ENCODE measurements around the gene PLGLB2.
"Not testable (repeated sequence)": the region's sequence is repeated elsewhere in the genome, so short reads cannot be mapped to it uniquely, and the experiment has no call there.

The PLGLB2 gene

DNA sequence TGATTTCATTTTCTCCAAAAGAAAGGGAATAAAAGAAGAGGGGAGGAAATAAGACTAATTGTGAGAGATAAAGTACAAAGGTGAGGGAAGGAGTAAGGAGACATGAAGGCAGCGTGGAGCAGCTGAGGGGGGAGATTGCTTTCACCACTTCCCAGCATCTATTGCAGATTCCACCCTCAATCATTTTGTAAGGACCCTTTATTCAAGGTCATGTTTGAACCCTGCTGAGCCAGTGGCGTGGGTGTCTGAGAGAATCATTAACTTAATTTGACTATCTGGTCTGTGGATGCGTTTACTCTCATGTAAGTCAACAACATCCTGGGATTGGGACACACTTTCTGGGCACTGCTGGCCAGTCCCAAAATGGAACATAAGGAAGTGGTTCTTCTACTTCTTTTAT lies at the start of gene PLGLB2:
Gene PLGLB2 (plus strand): TSS at position 297 of the 400 bp plus-strand sequence. CDS start 67 bp downstream, at position 364.
- not testable (repeated sequence) for DNase-seq (ENCODE audit: low read depth in 2 of 3, low spot score in 1 of 3)

- not testable (repeated sequence) for DNase-seq (ENCODE audit: low read depth in 2 of 3, low spot score in 1 of 3)
Observed at GRCh38 chr2:87704572-87705323, 43.1 kb upstream of the PLGLB2 start.

DNA sequence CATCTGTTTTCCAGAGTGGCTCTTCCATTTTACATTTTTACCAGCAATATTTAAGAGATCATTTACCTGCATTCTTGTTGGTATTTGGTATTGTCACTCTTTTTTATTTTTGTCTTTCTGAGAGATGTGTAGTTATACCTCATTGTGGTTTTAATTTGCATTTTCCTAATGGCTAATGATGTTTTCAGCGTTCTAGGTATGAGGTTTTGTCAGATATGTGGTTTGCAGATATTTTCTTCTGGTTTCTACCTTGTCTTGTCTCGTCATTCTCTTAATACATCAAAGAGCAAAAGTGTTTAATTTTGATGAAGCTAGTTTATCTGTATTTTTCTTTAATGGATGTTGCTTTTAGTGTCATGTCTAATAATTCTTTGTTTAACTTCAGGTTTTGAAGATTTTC lies 39.5 kb upstream of the PLGLB2 start:
- not testable (repeated sequence) for DNase-seq (ENCODE audit: low read depth in 2 of 3, low spot score in 1 of 3)

GRCh38 chr2:87727940-87728599 lies 19.8 kb upstream of the PLGLB2 start:
- not testable (repeated sequence) for DNase-seq (ENCODE audit: low read depth in 2 of 3, low spot score in 1 of 3)

- not testable (repeated sequence) for DNase-seq (ENCODE audit: low read depth in 2 of 3, low spot score in 1 of 3)
Observed at GRCh38 chr2:87740928-87741327, 7.0 kb upstream of the PLGLB2 start.

GRCh38 chr2:87742393-87743108 lies 5.3 kb upstream of the PLGLB2 start:
- not testable (repeated sequence) for DNase-seq (ENCODE audit: low read depth in 2 of 3, low spot score in 1 of 3)

DNA sequence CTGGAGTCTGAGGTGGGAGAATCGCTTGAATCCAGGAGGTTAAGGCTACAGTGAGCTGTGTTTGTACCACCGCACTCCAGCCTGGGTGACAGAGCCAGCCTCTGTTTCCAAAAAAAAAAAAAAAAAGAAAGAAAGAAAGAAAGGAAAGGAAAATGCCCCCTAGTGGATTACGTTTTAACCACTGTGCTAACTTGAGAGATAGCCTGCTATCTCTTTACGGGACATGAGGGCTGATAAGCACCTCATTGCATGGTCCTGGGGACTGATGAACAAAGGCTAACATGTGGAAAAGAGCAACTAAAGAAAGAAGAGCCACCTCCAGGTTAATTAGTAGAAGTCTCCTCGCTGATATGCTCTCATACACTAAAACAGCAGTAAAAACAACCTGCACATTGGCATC lies 4.2 kb upstream of the PLGLB2 start:
- not testable (repeated sequence) for DNase-seq (ENCODE audit: low read depth in 2 of 3, low spot score in 1 of 3)

DNA sequence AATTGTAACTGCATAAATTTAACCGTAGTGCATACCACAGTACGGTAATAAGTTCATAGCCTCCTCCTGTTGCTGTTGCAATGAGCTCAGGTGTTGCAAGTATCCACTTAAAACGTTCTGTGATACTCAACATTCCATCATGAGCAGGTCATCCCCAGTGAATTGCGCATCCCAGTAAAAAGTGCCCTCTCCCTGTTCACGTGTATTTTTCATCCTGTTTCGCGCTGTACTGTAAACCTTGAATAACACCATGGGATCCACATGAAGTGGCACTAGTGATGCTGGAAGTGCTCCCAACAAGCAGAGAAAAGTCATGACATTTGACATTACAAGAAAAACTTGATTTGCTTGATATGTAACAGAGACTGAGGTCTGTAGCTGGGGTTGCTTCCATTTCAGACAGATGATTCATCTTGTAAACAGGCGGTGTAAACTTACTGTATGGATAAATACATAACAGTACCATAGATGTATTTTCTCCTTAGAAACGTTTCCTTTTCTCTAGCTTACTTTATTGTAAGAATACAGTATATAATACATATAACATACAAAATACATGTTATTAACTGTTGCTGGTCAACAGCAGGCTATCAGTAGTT lies 2.4 kb upstream of the PLGLB2 start:
- not testable (repeated sequence) for DNase-seq (ENCODE audit: low read depth in 2 of 3, low spot score in 1 of 3)

DNA sequence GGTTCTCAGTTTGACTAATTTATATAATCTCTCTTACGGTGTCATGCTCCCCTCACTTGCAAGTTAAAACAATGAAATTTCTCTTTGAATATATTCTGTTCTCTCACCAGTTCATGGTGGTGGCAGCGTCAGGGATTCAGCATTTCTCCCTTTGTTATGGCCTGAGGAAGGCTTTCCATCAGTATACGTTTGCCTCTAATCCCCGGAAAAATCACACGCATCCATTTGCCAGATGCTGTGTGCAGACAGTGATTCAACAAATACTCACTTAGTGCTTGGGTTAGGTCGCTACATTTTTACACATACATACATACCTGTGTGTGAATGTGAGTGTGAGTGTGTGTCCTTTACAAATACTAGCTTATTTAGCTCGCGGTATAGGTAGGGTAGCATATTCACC lies 637 bp downstream of the PLGLB2 start:
- not testable (repeated sequence) for DNase-seq (ENCODE audit: low read depth in 2 of 3, low spot score in 1 of 3)

- not testable (repeated sequence) for DNase-seq (ENCODE audit: low read depth in 2 of 3, low spot score in 1 of 3)
Observed at GRCh38 chr2:87750560-87750959, 2.7 kb downstream of the PLGLB2 start.

- not testable (repeated sequence) for DNase-seq (ENCODE audit: low read depth in 2 of 3, low spot score in 1 of 3)
Observed at GRCh38 chr2:87754759-87755158, 6.9 kb downstream of the PLGLB2 start.

All from stimulated activated CD4-positive, alpha-beta T cell treated with anti-CD3 and anti-CD28 coated beads, Interleukin-12 subunit alpha, Interleukin-12 subunit beta, amount 100 ng/mL, for 48 hours (primary cell).